IPS-NIHi7 (cell line): Measurements from ENCODE around the gene OVCH1.
A peak's percentile ranks its signal among the peaks of the same experiment; 100 is the strongest.
"Not testable (repeated sequence)": the region's sequence is repeated elsewhere in the genome, so short reads cannot be mapped to it uniquely, and the experiment has no call there.

Experiments
- DNase-seq: peaks from one replicate; pipeline ENCODE4 v3.0.0; 2012; ENCODE audit warnings: mixed read lengths; ENCODE audit errors: extremely low spot score

The OVCH1 gene

DNA sequence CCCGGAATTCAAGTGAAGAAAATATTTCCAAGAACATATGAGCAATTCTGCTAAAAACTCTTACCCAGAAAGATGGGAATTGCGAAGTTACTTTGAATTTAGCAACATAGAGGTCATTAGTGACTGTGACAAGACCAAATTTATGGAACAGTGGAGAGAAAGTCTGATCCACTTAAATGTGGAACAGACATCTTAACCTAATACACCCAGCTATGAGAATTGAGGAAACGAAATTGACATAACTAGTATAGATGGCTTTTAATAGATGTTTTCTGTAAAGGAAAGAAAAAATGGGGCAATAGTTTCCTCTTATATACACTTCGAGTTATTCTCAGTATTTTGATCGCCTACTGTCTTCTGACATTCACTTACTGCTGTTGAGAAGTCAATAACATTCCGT is 4.6 kb downstream of the OVCH1 start:
- no peak for DNase-seq

DNA sequence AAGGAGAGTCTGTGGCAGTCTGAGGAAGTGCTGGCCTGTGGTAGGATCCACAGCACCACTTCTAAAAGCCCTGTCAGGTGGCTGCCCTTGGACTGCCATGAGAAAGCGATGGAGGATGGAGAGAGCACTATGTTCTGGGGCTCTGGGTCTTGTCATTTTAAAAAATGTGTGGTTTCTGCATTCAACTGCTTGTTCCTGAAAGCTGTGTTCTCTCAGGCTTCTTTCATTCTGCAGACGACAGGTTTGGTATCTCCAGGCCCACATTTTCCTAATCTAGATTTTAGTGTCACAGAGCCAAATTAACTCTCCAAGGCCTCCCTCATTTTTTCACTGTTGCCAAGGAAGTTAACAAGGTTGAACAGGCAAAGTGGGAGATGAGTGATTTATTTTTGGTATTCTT is 10.5 kb downstream of the OVCH1 start:
- no peak for DNase-seq

DNA sequence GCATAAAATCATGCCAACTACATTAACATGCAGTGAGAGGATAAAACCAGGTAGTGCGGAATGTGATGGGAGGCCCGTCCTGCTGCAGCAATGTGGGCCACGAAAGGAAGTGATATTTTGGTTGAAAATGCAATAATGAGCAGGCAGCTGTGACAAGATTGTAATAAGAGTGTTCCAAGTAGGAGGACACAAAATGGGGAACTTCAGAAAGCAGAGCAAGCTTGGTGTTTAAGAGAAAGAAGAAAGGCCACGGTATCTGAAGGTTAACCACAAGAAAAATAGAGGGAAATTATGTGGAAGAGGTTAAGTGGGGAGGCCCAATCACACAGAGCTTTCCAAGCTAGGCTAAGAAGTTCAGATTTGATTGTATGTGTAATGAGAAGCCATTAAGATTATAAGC is 34.3 kb downstream of the OVCH1 start:
- DNase-seq = no peak

DNA sequence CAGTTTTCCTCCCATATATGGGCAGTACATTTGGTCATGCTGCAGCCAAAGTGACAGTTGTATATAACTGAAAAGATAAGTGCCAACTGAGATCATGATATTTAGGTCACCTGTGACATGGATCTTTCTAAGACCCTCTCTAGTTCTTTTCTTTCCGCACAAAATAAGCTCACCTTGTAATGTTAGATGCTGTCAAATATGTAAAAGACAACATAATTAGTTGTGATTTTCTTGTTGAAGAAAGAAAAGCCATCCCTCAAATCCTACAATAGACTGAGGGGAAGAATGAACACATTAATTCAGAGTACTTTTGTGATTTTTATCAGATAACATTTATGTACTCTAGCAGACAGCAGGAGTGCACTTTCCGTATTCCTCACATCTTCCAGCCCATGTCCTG is 37.4 kb downstream of the OVCH1 start:
- DNase-seq = no peak

- no peak for DNase-seq
Measured at GRCh38 chr12:29455087-29455486, 42.4 kb downstream of the OVCH1 start.

DNA sequence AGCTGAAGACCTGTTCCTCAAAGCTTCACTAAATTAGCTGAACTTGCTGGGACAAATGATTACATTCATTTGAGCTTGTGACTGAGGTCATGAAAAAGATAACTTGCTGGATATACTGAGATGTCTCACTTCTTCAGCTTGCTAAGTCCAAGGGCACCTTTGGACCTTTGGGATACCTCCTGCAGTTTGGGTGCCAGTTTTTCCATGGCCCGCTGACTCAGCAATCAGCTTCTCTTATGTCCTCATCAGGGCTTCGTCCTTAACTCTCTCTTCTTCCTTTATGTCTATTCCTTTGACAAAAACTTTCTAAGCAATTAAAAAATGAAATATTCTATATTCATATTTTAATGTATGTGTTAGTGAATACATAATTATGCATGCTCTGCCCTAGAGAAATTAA is 45.6 kb downstream of the OVCH1 start:
- no peak for DNase-seq

DNA sequence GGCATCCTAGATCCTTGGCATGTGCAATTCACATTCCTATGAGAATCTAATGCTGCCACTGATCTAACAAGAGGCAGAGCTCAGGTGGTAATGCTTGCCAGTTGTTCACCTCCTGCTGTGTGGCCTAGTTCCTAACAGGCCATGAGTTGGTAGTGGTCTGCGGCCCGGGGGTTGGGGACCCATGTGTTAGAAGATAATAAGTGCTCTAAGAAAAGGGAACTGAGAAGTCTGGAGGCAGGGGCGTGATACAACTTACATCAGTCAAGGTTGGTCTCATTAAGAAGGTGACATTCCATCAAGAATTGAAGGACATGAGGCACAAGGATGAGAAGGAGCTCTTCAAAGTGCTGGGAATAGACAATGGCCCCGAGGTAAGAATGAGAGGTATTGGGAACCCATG is 49.3 kb downstream of the OVCH1 start:
- DNase-seq = no peak

- no peak for DNase-seq
Measured at GRCh38 chr12:29447285-29447975, 50.1 kb downstream of the OVCH1 start.

DNA sequence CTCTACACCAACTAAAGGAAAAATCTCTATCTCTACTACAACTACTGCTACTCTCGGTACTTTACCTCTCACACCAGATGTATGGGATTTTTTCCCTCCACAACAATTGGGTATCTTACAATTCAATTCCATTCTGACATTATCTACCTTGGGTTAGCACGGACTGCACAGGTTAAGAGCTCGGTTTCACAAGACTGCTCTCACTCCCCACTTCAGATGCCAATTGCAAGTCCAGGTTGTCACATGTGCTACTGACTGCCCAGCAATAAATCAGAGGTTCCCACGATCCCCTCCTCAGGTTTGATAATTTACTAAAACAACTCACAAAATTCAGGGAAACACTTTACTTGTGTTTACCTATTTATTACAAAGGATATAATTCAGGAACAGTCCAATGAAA is 58.0 kb downstream of the OVCH1 start:
- no peak for DNase-seq

GRCh38 chr12:29438752-29439408 is 58.6 kb downstream of the OVCH1 start:
- no peak for DNase-seq

- no peak for DNase-seq
Measured at GRCh38 chr12:29437575-29437974, 59.9 kb downstream of the OVCH1 start.

GRCh38 chr12:29436815-29437214 is 60.7 kb downstream of the OVCH1 start:
- not testable (repeated sequence) for DNase-seq

- DNase-seq = no peak
Measured at GRCh38 chr12:29431513-29431912, 66.0 kb downstream of the OVCH1 start.

DNA sequence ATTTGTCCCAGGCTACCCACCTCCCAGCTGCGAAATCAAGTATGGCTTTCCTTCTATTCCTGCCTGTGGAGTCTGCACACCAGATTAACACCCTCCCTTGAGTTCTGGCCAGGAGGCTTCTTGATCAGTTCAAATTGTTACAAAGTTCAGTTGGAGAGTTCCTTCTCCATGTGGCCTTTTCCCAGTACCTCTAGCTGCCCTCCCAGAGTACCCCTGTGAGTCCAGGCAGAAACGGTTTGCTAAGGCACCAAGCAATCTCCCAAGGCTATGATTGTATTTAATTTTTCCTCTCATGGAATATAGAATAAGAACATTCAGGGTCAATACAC is 66.8 kb downstream of the OVCH1 start:
- DNase-seq = no peak

DNA sequence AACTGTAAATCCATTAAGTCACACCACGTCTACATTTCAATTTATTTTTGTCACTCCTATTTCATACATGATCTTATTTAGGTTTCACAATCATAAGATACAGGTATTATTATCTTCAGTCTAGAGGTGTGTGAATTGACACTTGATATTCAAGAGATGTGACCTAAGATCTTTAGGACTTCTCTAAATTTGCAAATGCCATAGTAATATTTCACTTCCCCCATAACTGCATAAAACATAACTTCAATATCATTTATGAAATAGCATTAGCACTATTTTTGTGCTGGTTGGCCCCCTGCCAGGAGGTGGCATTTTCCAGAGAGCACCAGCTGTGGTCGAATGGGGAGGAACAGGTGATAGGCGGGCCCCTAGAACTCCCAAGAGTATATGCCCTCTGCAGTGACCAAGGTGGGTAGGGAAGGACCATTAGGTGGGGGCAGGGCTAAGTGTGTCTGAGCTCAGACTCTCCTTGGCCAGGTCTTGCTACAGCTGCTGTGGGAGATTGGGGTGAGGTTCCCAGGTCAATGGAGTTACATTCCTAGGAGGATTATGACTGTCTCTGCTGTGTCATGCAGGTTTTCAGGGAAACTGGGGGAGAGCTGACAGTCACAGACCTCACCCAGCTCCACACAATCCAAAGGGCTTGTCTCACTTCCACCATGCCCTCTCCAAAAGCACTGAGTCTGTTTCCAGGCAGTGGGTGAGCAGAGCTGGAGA is 67.3 kb downstream of the OVCH1 start:
- DNase-seq = no peak

- DNase-seq = no peak
Measured at GRCh38 chr12:29428633-29429032, 68.9 kb downstream of the OVCH1 start.

- DNase-seq = peak; percentile 38
Measured at GRCh38 chr12:29427964-29428363, 69.5 kb downstream of the OVCH1 start.

GRCh38 chr12:29426498-29426897 is 71.0 kb downstream of the OVCH1 start:
- DNase-seq = no peak

- DNase-seq = no peak
Measured at GRCh38 chr12:29425722-29426121, 71.8 kb downstream of the OVCH1 start.

DNA sequence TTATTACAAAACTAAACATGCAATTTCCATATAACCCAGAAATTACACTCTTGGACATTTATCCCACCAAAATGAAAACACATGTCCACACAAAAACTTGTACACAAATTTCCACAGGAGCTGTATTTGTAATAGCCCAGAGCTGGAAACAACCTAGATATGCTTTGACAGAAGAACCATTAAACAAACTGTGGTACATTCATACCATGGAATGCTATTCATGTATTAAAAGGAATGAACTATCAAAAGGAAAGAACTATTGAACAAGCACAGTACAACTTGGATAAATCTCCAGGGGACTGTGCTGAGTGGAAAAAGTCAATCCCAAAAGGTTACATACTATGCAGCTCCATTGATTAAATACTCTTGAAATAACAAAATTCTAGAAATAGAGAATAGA is 80.7 kb downstream of the OVCH1 start:
- no peak for DNase-seq

DNA sequence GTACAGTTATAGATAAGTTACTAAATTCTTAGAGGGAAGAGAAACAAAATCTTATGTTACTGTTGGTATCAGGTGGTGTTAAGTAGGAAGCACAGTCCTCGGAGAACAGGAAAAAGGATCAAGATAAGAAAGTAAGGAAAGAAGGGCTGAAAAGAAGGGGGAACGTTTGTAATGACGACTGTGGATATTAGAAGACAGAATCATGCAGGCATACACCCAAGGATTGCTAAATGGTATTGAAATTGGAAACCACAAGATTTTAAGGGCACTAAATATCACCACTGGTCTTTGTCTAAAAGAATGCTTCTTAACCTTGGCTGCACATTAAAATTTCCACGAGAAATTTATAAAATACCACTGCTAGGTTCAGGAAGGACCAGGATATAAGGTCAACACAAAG is 82.4 kb downstream of the OVCH1 start:
- no peak for DNase-seq

GRCh38 chr12:29414368-29414767 is 83.1 kb downstream of the OVCH1 start:
- no peak for DNase-seq

DNA sequence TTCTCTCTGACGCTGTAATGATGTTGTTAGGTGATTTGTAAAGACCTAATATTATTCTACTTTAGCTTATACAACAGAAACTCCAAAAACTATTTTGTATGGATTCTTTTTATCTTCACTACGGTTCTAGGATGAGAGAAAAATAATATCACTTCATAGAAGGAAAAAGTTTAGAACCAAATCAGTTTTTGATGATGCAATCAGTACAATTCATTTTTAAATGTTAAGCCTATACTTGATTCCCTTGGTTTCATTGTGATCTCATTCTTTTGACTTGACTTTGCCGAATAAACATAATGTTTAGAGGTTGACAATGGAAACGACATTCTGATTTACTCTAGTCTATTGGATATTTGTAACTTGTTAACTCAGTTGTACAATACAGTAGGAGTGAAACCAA is 91.9 kb downstream of the OVCH1 start:
- no peak for DNase-seq
